ENCODE data around the gene GPR18.

Gene GPR18

DNA sequence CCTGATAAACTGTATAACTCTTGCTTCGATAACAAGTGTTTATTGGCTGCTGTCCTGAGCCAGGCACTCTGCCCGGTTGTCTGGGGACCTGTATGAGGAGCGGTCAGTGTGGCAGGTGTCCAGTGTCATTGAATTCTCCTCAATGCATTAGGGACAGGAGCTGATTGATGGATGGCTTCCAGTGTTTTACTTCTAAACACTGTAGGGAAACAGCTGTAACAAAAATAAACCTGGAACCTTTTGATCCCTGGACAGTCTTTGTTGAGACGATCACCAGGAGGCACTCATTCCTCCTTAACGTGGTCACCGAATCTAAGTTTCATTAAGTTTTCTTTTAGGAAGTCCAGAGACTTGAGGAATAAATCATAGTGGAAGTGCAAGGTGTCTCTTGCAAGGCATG, 39.6 kb downstream of the GPR18 start:
- Histone ChIP-seq H3K27me3 (replicated peaks; ENCODE audit: insufficient read depth, low read length) (no peaks in the 10 kb centered on the region), H3K27ac (ENCODE audit: low read length) (no peak overlapping the region), H3K9me3 (replicated peaks; ENCODE audit: insufficient read depth, low read length) (no peaks in the 10 kb centered on the region), H3K36me3 (replicated peaks; ENCODE audit: insufficient read depth, low read length) (no peaks in the 10 kb centered on the region), H3K4me3 (ENCODE audit: low read length) (no peak overlapping the region), H3K4me1 (ENCODE audit: low read length) (no peaks in the 10 kb centered on the region), H2AFZ (ENCODE audit: low read length) (no peak overlapping the region), H3K79me2 (ENCODE audit: low read length) (peaks cover 43% of the 10 kb centered on the region; the same call in 1 of the 2 replicates), H3K9ac (ENCODE audit: low read length) (no peak overlapping the region), H3K9me2 (replicated peaks; ENCODE audit: insufficient read depth, low read length) (no peaks in the 10 kb centered on the region), H4K20me1 (ENCODE audit: insufficient read depth, low read length) (no peaks in the 10 kb centered on the region), H3F3A (ENCODE audit: insufficient read depth, low read length) (no peaks in the 10 kb centered on the region), H3K4me2 (ENCODE audit: low read depth, low read length) (no peak overlapping the region)
- TF ChIP-seq, protein P1, sequence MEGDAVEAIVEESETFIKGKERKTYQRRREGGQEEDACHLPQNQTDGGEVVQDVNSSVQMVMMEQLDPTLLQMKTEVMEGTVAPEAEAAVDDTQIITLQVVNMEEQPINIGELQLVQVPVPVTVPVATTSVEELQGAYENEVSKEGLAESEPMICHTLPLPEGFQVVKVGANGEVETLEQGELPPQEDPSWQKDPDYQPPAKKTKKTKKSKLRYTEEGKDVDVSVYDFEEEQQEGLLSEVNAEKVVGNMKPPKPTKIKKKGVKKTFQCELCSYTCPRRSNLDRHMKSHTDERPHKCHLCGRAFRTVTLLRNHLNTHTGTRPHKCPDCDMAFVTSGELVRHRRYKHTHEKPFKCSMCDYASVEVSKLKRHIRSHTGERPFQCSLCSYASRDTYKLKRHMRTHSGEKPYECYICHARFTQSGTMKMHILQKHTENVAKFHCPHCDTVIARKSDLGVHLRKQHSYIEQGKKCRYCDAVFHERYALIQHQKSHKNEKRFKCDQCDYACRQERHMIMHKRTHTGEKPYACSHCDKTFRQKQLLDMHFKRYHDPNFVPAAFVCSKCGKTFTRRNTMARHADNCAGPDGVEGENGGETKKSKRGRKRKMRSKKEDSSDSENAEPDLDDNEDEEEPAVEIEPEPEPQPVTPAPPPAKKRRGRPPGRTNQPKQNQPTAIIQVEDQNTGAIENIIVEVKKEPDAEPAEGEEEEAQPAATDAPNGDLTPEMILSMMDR (IDR thresholded peaks at IDR 0.05; ENCODE audit: low read length): no peak
- DNase-seq: no peak

DNA sequence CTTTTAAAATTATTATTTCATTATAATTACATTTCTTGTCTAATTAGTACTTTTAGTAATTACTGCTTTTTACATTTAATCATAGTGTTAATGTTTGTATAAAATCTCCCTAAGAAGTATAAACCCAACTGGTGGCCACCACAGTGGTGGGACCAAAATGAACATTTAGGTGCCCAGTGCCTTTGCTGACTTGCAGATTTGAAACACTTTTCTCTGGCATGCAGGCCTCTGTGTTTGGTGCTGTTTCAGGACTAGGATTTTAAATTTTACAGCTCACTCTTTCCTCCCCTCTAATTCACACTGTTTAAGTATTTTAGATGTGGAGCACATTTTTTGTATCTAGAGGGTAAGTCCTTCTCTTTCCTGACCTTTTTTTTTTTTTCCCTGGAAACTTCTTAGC, 40.1 kb downstream of the GPR18 start:
- peaks cover 43% of the 10 kb centered on the region; the same call in 1 of the 2 replicates for H3K79me2 ChIP-seq (ENCODE audit: low read length)
- TF ChIP-seq, protein P1 (IDR thresholded peaks at IDR 0.05; ENCODE audit: low read length): no peak
- TF ChIP-seq EZH2phosphoT487 (IDR thresholded peaks at IDR 0.05; ENCODE audit: low read length) (no peak), EZH2 (optimal IDR thresholded peaks at IDR 0.05; ENCODE audit: low read depth, low read length) (no peak)
- H3K9me3 ChIP-seq (replicated peaks; ENCODE audit: insufficient read depth, low read length): no peaks in the 10 kb centered on the region
- H3K27me3 ChIP-seq (replicated peaks; ENCODE audit: insufficient read depth, low read length): no peaks in the 10 kb centered on the region
- no peaks in the 10 kb centered on the region for H3K9me2 ChIP-seq (replicated peaks; ENCODE audit: insufficient read depth, low read length)
- H3K4me3 ChIP-seq (ENCODE audit: low read length): no peak overlapping the region
- no peak for DNase-seq
- no peak overlapping the region for H3K9ac ChIP-seq (ENCODE audit: low read length)
- H3F3A ChIP-seq (ENCODE audit: insufficient read depth, low read length): no peaks in the 10 kb centered on the region
- no peak overlapping the region for H3K4me2 ChIP-seq (ENCODE audit: low read depth, low read length)
- H3K36me3 ChIP-seq (replicated peaks; ENCODE audit: insufficient read depth, low read length): no peaks in the 10 kb centered on the region
- H4K20me1 ChIP-seq (ENCODE audit: insufficient read depth, low read length): no peaks in the 10 kb centered on the region
- no peaks in the 10 kb centered on the region for H3K4me1 ChIP-seq (ENCODE audit: low read length)
- H2AFZ ChIP-seq (ENCODE audit: low read length): no peak overlapping the region
- H3K27ac ChIP-seq (ENCODE audit: low read length): no peak overlapping the region

DNA sequence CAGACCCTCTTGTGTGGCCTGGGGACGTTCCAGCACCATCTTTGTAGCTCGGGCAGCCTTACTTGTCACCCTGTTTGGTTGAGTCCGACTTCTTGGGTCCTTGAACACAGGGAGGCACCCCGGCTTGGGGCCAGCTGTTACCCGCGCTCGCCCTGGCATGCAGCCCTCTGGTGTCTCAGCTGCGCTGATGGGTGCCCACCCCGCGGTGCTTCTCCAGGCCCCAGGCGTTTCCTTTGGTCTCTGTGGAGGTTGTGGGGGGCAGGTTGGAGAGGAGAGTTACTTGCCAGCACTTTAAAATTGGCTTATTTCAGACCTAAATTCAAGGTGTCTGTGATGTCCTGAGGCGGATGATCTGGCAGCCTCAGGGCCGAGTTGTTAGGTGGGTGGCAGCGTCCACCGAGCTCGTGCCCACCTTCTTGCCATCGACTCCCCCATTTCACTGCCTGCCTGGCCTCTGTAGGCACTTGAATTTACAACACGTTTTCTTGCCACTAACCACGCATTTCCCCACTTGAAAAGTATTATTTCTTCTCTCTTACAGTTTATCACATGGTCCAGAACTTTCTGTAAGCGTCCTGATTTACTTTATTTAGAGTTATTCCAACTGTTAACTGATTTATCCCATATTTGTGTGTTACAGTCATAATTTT, 40.6 kb downstream of the GPR18 start:
- Histone ChIP-seq H3K9ac (ENCODE audit: low read length) (no peak overlapping the region), H3K36me3 (replicated peaks; ENCODE audit: insufficient read depth, low read length) (no peaks in the 10 kb centered on the region), H3K9me3 (replicated peaks; ENCODE audit: insufficient read depth, low read length) (no peaks in the 10 kb centered on the region), H3K9me2 (replicated peaks; ENCODE audit: insufficient read depth, low read length) (no peaks in the 10 kb centered on the region), H4K20me1 (ENCODE audit: insufficient read depth, low read length) (no peaks in the 10 kb centered on the region), H3F3A (ENCODE audit: insufficient read depth, low read length) (no peaks in the 10 kb centered on the region), H3K4me2 (ENCODE audit: low read depth, low read length) (no peak overlapping the region), H3K27ac (ENCODE audit: low read length) (no peak overlapping the region), H3K27me3 (replicated peaks; ENCODE audit: insufficient read depth, low read length) (no peaks in the 10 kb centered on the region), H3K4me1 (ENCODE audit: low read length) (no peaks in the 10 kb centered on the region), H2AFZ (ENCODE audit: low read length) (no peak overlapping the region), H3K79me2 (ENCODE audit: low read length) (peaks cover 43% of the 10 kb centered on the region; the same call in 1 of the 2 replicates), H3K4me3 (ENCODE audit: low read length) (no peak overlapping the region)
- TF ChIP-seq EZH2phosphoT487 (IDR thresholded peaks at IDR 0.05; ENCODE audit: low read length) (no peak), EZH2 (optimal IDR thresholded peaks at IDR 0.05; ENCODE audit: low read depth, low read length) (no peak)
- TF ChIP-seq, protein P1 (IDR thresholded peaks at IDR 0.05; ENCODE audit: low read length): no peak
- no peak for DNase-seq
